Measurements from ENCODE around the gene C6orf89. TPM values are rescaled to one million over a fixed set of nuclear protein-coding genes. Genes with fewer than 3 reads are reported as not detected.

Gene C6orf89
- total and polyA plus RNA-seq, 4 donors: 22.9 to 59.5 (median 39.4) TPM

- 94 to 96% methylated on average over 6 of the region's 6 CpGs for WGBS, 2 donors
- Histone ChIP-seq H3K27ac (ENCODE audit: low read depth in 1 of 2, low read length in 1 of 2) (no peak overlapping the region), H3K36me3 (ENCODE audit: control insufficient read depth in 4 of 4, insufficient read depth in 4 of 4, low read length in 4 of 4) (peaks cover 23 to 66% (median 49%) of the 10 kb centered on the region in 4 donors), H3K9ac (ENCODE audit: insufficient read depth in 1 of 2, low read length in 2 of 2) (no peak overlapping the region), H3K27me3 (ENCODE audit: control insufficient read depth in 3 of 3, insufficient read depth in 3 of 3, low read length in 2 of 3) (no peaks in the 10 kb centered on the region), H3K9me3 (ENCODE audit: control insufficient read depth in 4 of 4, insufficient read depth in 3 of 4, low read length in 3 of 4) (no peaks in the 10 kb centered on the region), H3K4me1 (ENCODE audit: control insufficient read depth in 5 of 5, insufficient read depth in 5 of 5, low read length in 5 of 5) (peaks cover 0 to 18% (median 0%) of the 10 kb centered on the region in 5 donors), H3K4me3 (no peak overlapping the region)
- no peak for TF ChIP-seq CTCF (IDR thresholded peaks at IDR 0.05; ENCODE audit: control extremely low read depth, extremely low read depth)
- DNase-seq (no peak), ATAC-seq (ENCODE audit: insufficient read depth, low FRiP score) (no peak)
Observed at GRCh38 chr6:36976931-36977330, 91.2 kb downstream of the C6orf89 start.

- DNase-seq (no peak), ATAC-seq (ENCODE audit: insufficient read depth, low FRiP score) (no peak)
- Histone ChIP-seq H3K4me1 (ENCODE audit: control insufficient read depth in 5 of 5, insufficient read depth in 5 of 5, low read length in 5 of 5) (peaks cover 0 to 18% (median 0%) of the 10 kb centered on the region in 5 donors), H3K27ac (ENCODE audit: low read depth in 1 of 2, low read length in 1 of 2) (no peak overlapping the region), H3K4me3 (no peak overlapping the region), H3K9ac (ENCODE audit: insufficient read depth in 1 of 2, low read length in 2 of 2) (no peak overlapping the region), H3K36me3 (ENCODE audit: control insufficient read depth in 4 of 4, insufficient read depth in 4 of 4, low read length in 4 of 4) (peaks cover 21 to 60% (median 46%) of the 10 kb centered on the region in 4 donors), H3K27me3 (ENCODE audit: control insufficient read depth in 3 of 3, insufficient read depth in 3 of 3, low read length in 2 of 3) (no peaks in the 10 kb centered on the region), H3K9me3 (ENCODE audit: control insufficient read depth in 4 of 4, insufficient read depth in 3 of 4, low read length in 3 of 4) (no peaks in the 10 kb centered on the region)
- WGBS, 2 donors: 82 to 84% methylated on average over 16 of the region's 16 CpGs
- TF ChIP-seq CTCF (IDR thresholded peaks at IDR 0.05; ENCODE audit: control extremely low read depth, extremely low read depth): no peak
Observed at GRCh38 chr6:36977470-36977941, 91.8 kb downstream of the C6orf89 start.

Other genes with a start within 250 kb of the C6orf89 start
- 10 to 100 TPM; 35.3 to 80.1 TPM for gene CDKN1A, start 207.2 kb upstream of the C6orf89 start, total RNA-seq
- 100 to 1,000 TPM in 1 of 2 donors, 10 to 100 TPM in 1; 52.2 to 183 TPM for gene CDKN1A, start 207.2 kb upstream of the C6orf89 start, polyA plus RNA-seq
- gene RAB44, start 188.1 kb upstream of the C6orf89 start, total RNA-seq: 1 to 10 TPM; 1.2 to 1.5 TPM
- gene RAB44, start 188.1 kb upstream of the C6orf89 start, polyA plus RNA-seq: under 1 TPM; 0.26 to 0.66 TPM
- gene CPNE5, start 46.5 kb upstream of the C6orf89 start, total RNA-seq: 1 to 10 TPM; 3.2 to 5.2 TPM
- gene CPNE5, start 46.5 kb upstream of the C6orf89 start, polyA plus RNA-seq: 1 to 10 TPM in 1 of 2 donors, under 1 TPM in 1; 0.93 to 4.3 TPM
- 10 to 100 TPM; 17.7 to 22.6 TPM for gene PPIL1, start 11.1 kb upstream of the C6orf89 start, total RNA-seq
- gene PPIL1, start 11.1 kb upstream of the C6orf89 start, polyA plus RNA-seq: 10 to 100 TPM; 12.3 to 30.2 TPM
- 1 to 10 TPM; 1.7 to 3.8 TPM for gene PI16, start 68.8 kb downstream of the C6orf89 start, total RNA-seq
- gene PI16, start 68.8 kb downstream of the C6orf89 start, polyA plus RNA-seq: 1 to 10 TPM in 1 of 2 donors, under 1 TPM in 1; 0.60 to 4.3 TPM
- gene MTCH1, start 100.2 kb downstream of the C6orf89 start, total RNA-seq: 100 to 1,000 TPM; 133 to 210 TPM
- gene MTCH1, start 100.2 kb downstream of the C6orf89 start, polyA plus RNA-seq: 100 to 1,000 TPM; 120 to 180 TPM
- gene FGD2, start 119.7 kb downstream of the C6orf89 start, total RNA-seq: 10 to 100 TPM; 24.2 to 76.7 TPM
- 10 to 100 TPM; 20.4 to 55.9 TPM for gene FGD2, start 119.7 kb downstream of the C6orf89 start, polyA plus RNA-seq